Loucy (cell line): ENCODE data around the gene SLC45A3.

Source experiments
- H2AFZ ChIP-seq: fragments of 200-600 bp; sonication (generic); 2 replicates; pipeline ENCODE4 v1.6.0; 2016; ENCODE audit warnings: antibody characterized with exemption, mild to moderate bottlenecking, low read length, moderate library complexity
- H3F3A ChIP-seq: fragments of 200-600 bp; 2 replicates; pipeline ENCODE4 v1.6.0; 2016; ENCODE audit warnings: antibody characterized with exemption, low read depth, mild to moderate bottlenecking
- H3K27me3 ChIP-seq: fragments of 200-600 bp; sonication (generic); 2 replicates; pipeline ENCODE4 v1.6.1; 2014; ENCODE audit warnings: low read length, mild to moderate bottlenecking; ENCODE audit not compliant: insufficient read depth, poor library complexity, severe bottlenecking
- H3K36me3 ChIP-seq: fragments of 200-600 bp; sonication (generic); 2 replicates; pipeline ENCODE4 v1.6.1; 2016; ENCODE audit warnings: low read length; ENCODE audit not compliant: insufficient read depth
- H3K4me1 ChIP-seq: fragments of 200-600 bp; sonication (generic); 2 replicates; pipeline ENCODE4 v1.5.1; 2014; ENCODE audit warnings: low read length, mild to moderate bottlenecking; ENCODE audit not compliant: insufficient read depth, poor library complexity, severe bottlenecking
- H3K4me2 ChIP-seq: fragments of 200-600 bp; sonication (generic); 2 replicates; pipeline ENCODE4 v1.6.0; 2014; ENCODE audit warnings: antibody characterized with exemption, low read length, low read depth, mild to moderate bottlenecking; ENCODE audit not compliant: poor library complexity, severe bottlenecking
- H3K4me3 ChIP-seq: fragments of 200-600 bp; sonication (generic); 2 replicates; pipeline ENCODE4 v1.5.1; 2014; ENCODE audit warnings: low read length, mild to moderate bottlenecking, mixed read lengths; ENCODE audit not compliant: poor library complexity, severe bottlenecking
- H3K79me2 ChIP-seq: fragments of 200-600 bp; sonication (generic); 2 replicates; pipeline ENCODE4 v1.6.1; 2014; ENCODE audit warnings: low read length; ENCODE audit not compliant: insufficient read depth
- H3K9ac ChIP-seq: fragments of 200-600 bp; sonication (generic); 2 replicates; pipeline ENCODE4 v1.6.0; 2014; ENCODE audit warnings: mild to moderate bottlenecking, low read depth, low read length, moderate library complexity; ENCODE audit not compliant: poor library complexity, severe bottlenecking
- H3K9me2 ChIP-seq: fragments of 200-600 bp; sonication (generic); replicated peaks from 2 replicates; pipeline ENCODE4 v1.6.1; 2016; ENCODE audit warnings: low read depth, low read length, mixed read lengths
- H3K9me3 ChIP-seq: fragments of 200-600 bp; sonication (generic); 2 replicates; pipeline ENCODE4 v1.6.1; 2014; ENCODE audit warnings: mild to moderate bottlenecking, antibody characterized with exemption, low read length, low read depth; ENCODE audit not compliant: insufficient read depth
- H4K20me1 ChIP-seq: fragments of 200-600 bp; sonication (generic); 2 replicates; pipeline ENCODE4 v1.6.0; 2014; ENCODE audit warnings: antibody characterized with exemption, low read length, mild to moderate bottlenecking; ENCODE audit not compliant: insufficient read depth, poor library complexity, severe bottlenecking
- CTCF ChIP-seq: fragments of 200-600 bp; sonication (generic); conservative IDR thresholded peaks from 2 replicates; pipeline ENCODE4 v1.5.1; 2014; ENCODE audit warnings: mild to moderate bottlenecking, antibody characterized with exemption, low read length
- EZH2phosphoT487 ChIP-seq: fragments of 200-600 bp; IDR thresholded peaks from 2 replicates; pipeline ENCODE4 v1.6.1; 2018; ENCODE audit warnings: antibody characterized with exemption, mild to moderate bottlenecking, moderate library complexity, borderline replicate concordance

SLC45A3 gene

GRCh38 chr1:205612556-205612955 lies 67.8 kb downstream of the SLC45A3 start:
- Histone ChIP-seq H3K4me3 (no peak overlapping the region), H3F3A (no peaks in the 10 kb centered on the region), H2AFZ (no peak overlapping the region), H3K36me3 (peaks cover 68% of the 10 kb centered on the region), H3K9ac (no peak overlapping the region), H3K4me2 (no peak overlapping the region), H3K9me2 (no peaks in the 10 kb centered on the region), H3K9me3 (no peaks in the 10 kb centered on the region), H3K4me1 (peaks cover 5% of the 10 kb centered on the region), H3K27me3 (no peaks in the 10 kb centered on the region), H4K20me1 (peaks cover 22% of the 10 kb centered on the region), H3K79me2 (peaks cover 51% of the 10 kb centered on the region)
- TF ChIP-seq CTCF, result no peak

- Histone ChIP-seq H3K4me3 (no peak overlapping the region), H3K36me3 (peaks cover 67% of the 10 kb centered on the region), H3K9me3 (no peaks in the 10 kb centered on the region), H3K9me2 (no peaks in the 10 kb centered on the region), H3K4me1 (peaks cover 5% of the 10 kb centered on the region), H3K79me2 (peaks cover 51% of the 10 kb centered on the region), H3K9ac (no peak overlapping the region), H3K27me3 (no peaks in the 10 kb centered on the region), H2AFZ (no peak overlapping the region), H4K20me1 (peaks cover 22% of the 10 kb centered on the region), H3K4me2 (no peak overlapping the region), H3F3A (no peaks in the 10 kb centered on the region)
- TF ChIP-seq CTCF, result no peak
- TF ChIP-seq EZH2phosphoT487, result no peak
These were observed 68.2 kb downstream of the SLC45A3 start for GRCh38 chr1:205612104-205612503.

GRCh38 chr1:205610901-205611466 lies 69.3 kb downstream of the SLC45A3 start:
- H3K36me3 ChIP-seq, result peaks cover 59% of the 10 kb centered on the region
- H3K9me3 ChIP-seq, result no peaks in the 10 kb centered on the region
- H3K4me1 ChIP-seq, result peaks cover 5% of the 10 kb centered on the region
- H3K9me2 ChIP-seq, result no peaks in the 10 kb centered on the region
- H3K9ac ChIP-seq, result no peak overlapping the region
- TF ChIP-seq CTCF (no peak), EZH2phosphoT487 (no peak)
- H3K4me3 ChIP-seq, result no peak overlapping the region
- H3K4me2 ChIP-seq, result no peak overlapping the region
- H3K27me3 ChIP-seq, result no peaks in the 10 kb centered on the region
- H3F3A ChIP-seq, result no peaks in the 10 kb centered on the region
- H4K20me1 ChIP-seq, result peaks cover 22% of the 10 kb centered on the region
- H2AFZ ChIP-seq, result no peak overlapping the region
- H3K79me2 ChIP-seq, result peaks cover 51% of the 10 kb centered on the region
